SJCRH30 (cell line): ENCODE results near the gene ACAA2. TPM values are rescaled to one million over a fixed set of nuclear protein-coding genes. Genes with fewer than 3 reads are reported as not detected.
A peak's percentile ranks its signal among the peaks of the same experiment; 100 is the strongest.
"Not testable (repeated sequence)": the region's sequence is repeated elsewhere in the genome, so short reads cannot be mapped to it uniquely, and the experiment has no call there.

ENCODE experiments used
- DNase-seq, 2 experiments: peaks; one replicate each; pipeline ENCODE4 v3.0.0-alpha.2; 2015 to 2020
- H3K27ac ChIP-seq: fragments of 250-450 bp; sonication (Bioruptor Pico); 2 replicates; pipeline ENCODE4 v1.5.1; 2020; ENCODE audit warnings: mild to moderate bottlenecking, moderate library complexity
- H3K27me3 ChIP-seq: fragments of 250-450 bp; sonication (Bioruptor Pico); 2 replicates; pipeline ENCODE4 v1.5.1; 2020; ENCODE audit warnings: mild to moderate bottlenecking, moderate library complexity
- H3K36me3 ChIP-seq: fragments of 250-450 bp; sonication (Bioruptor Pico); 2 replicates; pipeline ENCODE4 v1.5.1; 2020; ENCODE audit warnings: mild to moderate bottlenecking, moderate library complexity
- H3K4me1 ChIP-seq: fragments of 250-450 bp; sonication (Bioruptor Pico); 2 replicates; pipeline ENCODE4 v1.5.1; 2020; ENCODE audit warnings: mild to moderate bottlenecking, moderate library complexity
- H3K4me3 ChIP-seq: fragments of 250-450 bp; sonication (Bioruptor Pico); 2 replicates; pipeline ENCODE4 v1.5.1; 2020; ENCODE audit warnings: mild to moderate bottlenecking, moderate library complexity
- H3K9me3 ChIP-seq: fragments of 250-450 bp; sonication (Bioruptor Pico); replicated peaks from 2 replicates; pipeline ENCODE4 v1.5.1; 2020; ENCODE audit warnings: mild to moderate bottlenecking, moderate library complexity
- total RNA-seq: library from RNA; depleted of rRNA; stranded (reverse); fragments of >200 nt; shearing (Covaris generic); gene quantifications from 2 replicates; pipeline ENCODE4 v1.2.3, GENCODE V29; 2014

Gene ACAA2
- total RNA-seq, 1 experiment from 2014 or later: 133 TPM

- 0 out of 2 replicates have a peak, but pooled peaks cover 8% of the 10 kb centered on the region for H3K36me3 ChIP-seq
- H3K27ac ChIP-seq: no peak overlapping the region
- H3K4me3 ChIP-seq: peak overlapping the region; percentile 83
- H3K4me1 ChIP-seq: peaks cover 8% of the 10 kb centered on the region
- DNase-seq: peak in 1 of 2 experiments; percentile 19
- no peaks in the 10 kb centered on the region for H3K27me3 ChIP-seq
- 0 out of 2 replicates have a peak, but pooled peaks cover 6% of the 10 kb centered on the region for H3K9me3 ChIP-seq
Measured at GRCh38 chr18:49811151-49811938, 2.0 kb downstream of the ACAA2 start.

GRCh38 chr18:49808553-49809191 is 4.7 kb downstream of the ACAA2 start:
- not testable (repeated sequence) for H3K36me3 ChIP-seq, H3K27ac ChIP-seq, DNase-seq, H3K4me1 ChIP-seq, H3K27me3 ChIP-seq, H3K4me3 ChIP-seq, H3K9me3 ChIP-seq

DNA sequence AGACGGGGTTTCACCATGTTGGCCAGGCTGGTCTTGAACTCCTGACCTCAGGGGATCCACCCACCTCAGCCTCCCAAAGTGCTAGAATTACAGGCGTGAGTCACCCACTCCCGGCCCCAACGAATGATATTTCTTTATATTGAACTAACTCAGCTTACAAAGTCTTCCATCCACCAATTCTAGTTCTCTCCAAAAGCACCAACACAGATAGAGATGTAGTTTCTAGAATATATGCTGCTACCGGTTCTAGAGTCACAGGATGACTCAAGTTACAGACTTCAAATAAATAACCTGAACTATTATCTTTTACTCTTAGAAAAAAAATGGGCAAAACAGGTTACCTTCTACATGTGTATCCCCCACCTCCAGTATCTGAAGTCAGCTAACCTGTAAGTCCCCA is 9.2 kb downstream of the ACAA2 start:
- Histone ChIP-seq H3K4me3 (no peak overlapping the region), H3K27me3 (no peaks in the 10 kb centered on the region), H3K9me3 (0 out of 2 replicates have a peak, but pooled peaks cover 2% of the 10 kb centered on the region), H3K27ac (no peak overlapping the region), H3K4me1 (no peaks in the 10 kb centered on the region), H3K36me3 (peaks cover 17% of the 10 kb centered on the region)
- DNase-seq: no peak

DNA sequence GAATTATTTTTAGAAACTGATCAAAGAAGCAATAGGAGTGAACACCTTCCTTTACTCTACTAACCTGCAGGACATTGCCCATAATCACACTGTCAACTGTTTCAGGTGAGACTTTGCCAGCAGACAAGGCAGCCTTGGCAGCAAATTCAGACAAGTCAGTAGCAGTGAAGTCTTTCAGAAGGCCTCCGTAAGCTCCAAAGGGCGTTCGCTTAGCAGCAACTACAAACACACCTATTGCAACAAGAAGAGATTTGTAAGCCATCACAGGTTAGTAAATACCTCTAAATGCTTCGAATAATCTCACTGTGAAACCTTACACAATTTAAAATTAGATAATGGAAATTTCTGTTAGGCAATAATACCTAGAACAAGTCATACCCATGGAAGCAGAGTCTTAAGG is 10.7 kb downstream of the ACAA2 start:
- H3K4me1 ChIP-seq: no peaks in the 10 kb centered on the region
- no peaks in the 10 kb centered on the region for H3K27me3 ChIP-seq
- H3K9me3 ChIP-seq: no peaks in the 10 kb centered on the region
- H3K36me3 ChIP-seq: peaks cover 19% of the 10 kb centered on the region
- DNase-seq: no peak
- H3K27ac ChIP-seq: no peak overlapping the region
- no peak overlapping the region for H3K4me3 ChIP-seq

DNA sequence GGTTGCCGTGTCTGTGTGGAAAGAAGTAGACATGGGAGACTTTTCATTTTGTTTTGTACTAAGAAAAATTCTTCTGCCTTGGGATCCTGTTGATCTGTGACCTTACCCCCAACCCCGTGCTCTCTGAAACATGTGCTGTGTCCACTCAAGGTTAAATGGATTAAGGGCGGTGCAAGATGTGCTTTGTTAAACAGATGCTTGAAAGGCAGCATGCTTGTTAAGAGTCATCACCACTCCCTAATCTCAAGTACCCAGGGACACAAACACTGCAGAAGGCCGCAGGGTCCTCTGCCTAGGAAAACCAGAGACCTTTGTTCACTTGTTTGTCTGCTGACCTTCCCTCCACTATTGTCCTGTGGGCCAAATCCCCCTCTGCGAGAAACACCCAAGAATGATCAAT is 12.8 kb downstream of the ACAA2 start:
- not testable (repeated sequence) for H3K9me3 ChIP-seq, H3K4me3 ChIP-seq, DNase-seq, H3K4me1 ChIP-seq, H3K27ac ChIP-seq, H3K27me3 ChIP-seq
- H3K36me3 ChIP-seq: peaks cover 37% of the 10 kb centered on the region

- not testable (repeated sequence) for H3K9me3 ChIP-seq, H3K4me3 ChIP-seq, DNase-seq, H3K4me1 ChIP-seq, H3K27me3 ChIP-seq, H3K27ac ChIP-seq
- H3K36me3 ChIP-seq: peaks cover 39% of the 10 kb centered on the region
Measured at GRCh38 chr18:49799806-49800205, 13.5 kb downstream of the ACAA2 start.

- H3K9me3 ChIP-seq: no peaks in the 10 kb centered on the region
- no peak for DNase-seq
- H3K36me3 ChIP-seq: peaks cover 48% of the 10 kb centered on the region
- no peak overlapping the region for H3K4me3 ChIP-seq
- H3K27me3 ChIP-seq: no peaks in the 10 kb centered on the region
- no peaks in the 10 kb centered on the region for H3K4me1 ChIP-seq
- no peak overlapping the region for H3K27ac ChIP-seq
Measured at GRCh38 chr18:49798001-49798400, 15.3 kb downstream of the ACAA2 start.

- Histone ChIP-seq H3K27me3 (no peaks in the 10 kb centered on the region), H3K4me1 (no peaks in the 10 kb centered on the region), H3K9me3 (no peaks in the 10 kb centered on the region), H3K4me3 (no peak overlapping the region), H3K27ac (no peak overlapping the region), H3K36me3 (peaks cover 57% of the 10 kb centered on the region)
- DNase-seq: no peak
Measured at GRCh38 chr18:49795612-49796552, 17.5 kb downstream of the ACAA2 start.

- Histone ChIP-seq H3K4me1 (no peaks in the 10 kb centered on the region), H3K27ac (no peak overlapping the region), H3K4me3 (no peak overlapping the region), H3K9me3 (no peaks in the 10 kb centered on the region), H3K27me3 (no peaks in the 10 kb centered on the region), H3K36me3 (peaks cover 66% of the 10 kb centered on the region)
- DNase-seq: no peak
Measured at GRCh38 chr18:49794743-49795142, 18.6 kb downstream of the ACAA2 start.

DNA sequence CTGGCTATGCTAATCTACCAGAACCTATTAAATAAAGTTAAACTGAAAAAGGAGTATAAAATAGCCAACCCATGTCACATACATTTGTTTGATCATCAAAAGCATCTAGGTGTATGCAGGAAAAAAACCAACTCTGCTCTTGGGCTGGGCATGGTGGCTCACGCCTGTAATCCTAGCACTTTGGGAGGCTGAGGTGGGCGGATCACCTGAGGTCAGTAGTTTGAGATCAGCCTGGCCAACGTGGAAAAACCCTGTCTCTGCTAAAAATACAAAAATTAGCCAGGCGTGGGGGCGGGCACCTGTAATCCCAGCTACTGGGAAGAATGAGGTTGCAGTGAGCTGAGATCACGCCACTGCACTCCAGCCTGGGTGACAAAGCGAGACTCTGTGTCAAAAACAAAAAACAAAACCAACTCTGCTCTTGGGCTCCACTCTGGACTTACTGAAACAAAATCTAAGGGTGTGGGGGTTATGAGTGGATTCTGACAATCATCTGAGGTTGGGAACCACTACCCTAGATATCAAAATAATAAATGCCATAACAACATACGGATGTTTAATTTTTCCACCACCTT is 23.7 kb downstream of the ACAA2 start:
- H3K27ac ChIP-seq, H3K27me3 ChIP-seq, H3K4me3 ChIP-seq, DNase-seq, H3K9me3 ChIP-seq, H3K4me1 ChIP-seq: not testable (repeated sequence)
- H3K36me3 ChIP-seq: peaks cover 72% of the 10 kb centered on the region

DNA sequence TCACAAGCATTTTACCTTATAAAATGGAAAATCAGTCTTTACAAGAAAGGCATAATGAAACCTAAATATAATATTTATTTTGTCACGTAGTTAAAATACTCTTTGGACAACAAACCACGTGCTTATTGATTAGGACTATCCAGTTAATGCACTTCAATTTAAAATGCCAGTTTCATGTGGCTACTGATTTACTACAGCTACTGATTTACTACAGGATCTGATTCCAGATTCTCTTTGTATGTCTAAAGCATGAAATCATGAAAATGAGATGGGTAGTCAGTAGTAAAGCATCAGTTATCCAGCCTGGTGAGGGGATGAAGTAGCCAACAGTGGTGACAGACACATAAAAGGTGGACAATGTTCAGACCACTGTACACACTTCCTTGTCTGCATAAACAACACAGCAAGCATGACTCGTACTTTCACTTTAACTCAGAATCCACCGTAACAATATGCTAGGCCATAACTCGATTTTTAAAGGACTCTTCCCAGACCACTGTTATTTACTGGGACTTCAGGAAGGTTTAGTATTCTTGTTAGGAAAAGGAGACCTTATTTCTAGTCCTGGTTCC is 24.9 kb downstream of the ACAA2 start:
- H3K27ac ChIP-seq: no peak overlapping the region
- no peak for DNase-seq
- H3K36me3 ChIP-seq: peaks cover 75% of the 10 kb centered on the region

GRCh38 chr18:49786019-49786720 is 27.2 kb downstream of the ACAA2 start:
- peaks cover 67% of the 10 kb centered on the region for H3K36me3 ChIP-seq
- H3K9me3 ChIP-seq: no peaks in the 10 kb centered on the region
- no peaks in the 10 kb centered on the region for H3K4me1 ChIP-seq
- no peaks in the 10 kb centered on the region for H3K27me3 ChIP-seq
- H3K4me3 ChIP-seq: no peak overlapping the region
- no peak for DNase-seq
- no peak overlapping the region for H3K27ac ChIP-seq

More for the DNA sequence above, 24.9 kb downstream of the ACAA2 start:
- Histone ChIP-seq H3K27me3 (no peaks in the 10 kb centered on the region), H3K9me3 (no peaks in the 10 kb centered on the region), H3K4me3 (no peak overlapping the region), H3K4me1 (no peaks in the 10 kb centered on the region)

- H3K9me3 ChIP-seq: no peaks in the 10 kb centered on the region
- H3K27ac ChIP-seq: no peak overlapping the region
- H3K4me3 ChIP-seq: no peak overlapping the region
- no peak for DNase-seq
- peaks cover 4% of the 10 kb centered on the region; the same call in 1 of the 2 replicates for H3K4me1 ChIP-seq
- peaks cover 53% of the 10 kb centered on the region for H3K36me3 ChIP-seq
- no peaks in the 10 kb centered on the region for H3K27me3 ChIP-seq
Measured at GRCh38 chr18:49784427-49785185, 28.7 kb downstream of the ACAA2 start.
